Endothelial cell of umbilical vein (primary cell): ENCODE results near the gene ZMIZ1. TPM values are rescaled to one million over a fixed set of nuclear protein-coding genes. Genes with fewer than 3 reads are reported as not detected.

Source experiments
- BruUV-seq: library from RNA; stranded (reverse); fragments of 400-500 nt; replicated peaks from 2 replicates; lab custom pipeline; 2021; lab: Mats Ljungman, UMichigan
- CTCF ChIA-PET: fragments of 300-600, 350-600 bp; sonication (Branson Sonifier 250); formaldehyde crosslinking; loops from one replicate; lab custom pipeline; 2021; ENCODE audit warnings: antibody characterized with exemption, inconsistent platforms; lab: Charles Lee
- POLR2A ChIA-PET: fragments of 300-600, 350-600 bp; sonication (Branson Sonifier 250); formaldehyde crosslinking; loops from one replicate; lab custom pipeline; 2021; ENCODE audit warnings: antibody characterized with exemption, inconsistent platforms; lab: Charles Lee
- DNase-seq: peaks from one replicate; pipeline ENCODE4 v3.0.0-alpha.2; 2011; ENCODE audit warnings: low read depth, low spot score
- FAIRE-seq: peaks from 2 replicates; lab custom pipeline; 2011; peaks lifted over from hg19 to GRCh38; lab: Jason Lieb, UNC
- H2AFZ ChIP-seq: 2 replicates; pipeline ENCODE4 v1.6.0; 2012; ENCODE audit warnings: low read depth, low read length, control low read depth, inconsistent platforms
- H3K27ac ChIP-seq: 2 replicates; pipeline ENCODE4 v1.5.1; 2011; ENCODE audit warnings: low read depth, mild to moderate bottlenecking, control low read depth, low read length, moderate library complexity; ENCODE audit not compliant: insufficient read depth
- H3K27me3 ChIP-seq, 2 experiments: 2 replicates each; pipeline versions ENCODE4 v1.6.0 to v1.6.1; 2011; ENCODE audit warnings: low read length in 2 of 2, mixed read lengths in 1 of 2; ENCODE audit not compliant: control insufficient read depth in 2 of 2, insufficient read depth in 2 of 2
- H3K36me3 ChIP-seq, 2 experiments: 2 replicates in 1 of 2; 3 replicates in 1 of 2; pipeline ENCODE4 v1.5.1; 2011; ENCODE audit warnings: low read length in 2 of 2, mild to moderate bottlenecking in 1 of 2, moderate library complexity in 1 of 2; ENCODE audit not compliant: control insufficient read depth in 2 of 2, insufficient read depth in 2 of 2; ENCODE audit errors: extremely low read depth in 1 of 2
- H3K4me1 ChIP-seq: 3 replicates; pipeline ENCODE4 v1.5.1; 2011; ENCODE audit warnings: mild to moderate bottlenecking, low read length; ENCODE audit not compliant: control insufficient read depth, insufficient read depth; ENCODE audit errors: extremely low read depth
- H3K4me2 ChIP-seq: 2 replicates; pipeline ENCODE4 v1.6.1; 2011; ENCODE audit warnings: low read length, control low read depth, mixed read lengths; ENCODE audit not compliant: insufficient read depth
- H3K4me3 ChIP-seq, 3 experiments: fragments of 200-600 bp in 1 of 3; sonication (generic), shearing (Covaris generic) in 1 of 3; replicated peaks in 1 of 3; 2 replicates each; pipeline ENCODE4 v1.5.1; 2011 to 2016; ENCODE audit warnings: control low read depth in 3 of 3, low read length in 3 of 3, mild to moderate bottlenecking in 2 of 3, inconsistent platforms in 1 of 3, low read depth in 1 of 3, moderate library complexity in 1 of 3; ENCODE audit not compliant: insufficient read depth in 1 of 3
- H3K79me2 ChIP-seq: 2 replicates; pipeline ENCODE4 v1.6.0; 2012; ENCODE audit warnings: low read length, inconsistent platforms; ENCODE audit not compliant: control insufficient read depth, insufficient read depth
- H3K9ac ChIP-seq: replicated peaks from 2 replicates; pipeline ENCODE3; 2011; ENCODE audit warnings: low read length, control low read depth; ENCODE audit not compliant: insufficient read depth; ENCODE audit errors: extremely low read depth
- H3K9me1 ChIP-seq: replicated peaks from 3 replicates; pipeline ENCODE4 v1.6.0; 2011; ENCODE audit warnings: mild to moderate bottlenecking, low read length; ENCODE audit not compliant: control insufficient read depth, insufficient read depth; ENCODE audit errors: extremely low read depth
- H3K9me3 ChIP-seq: replicated peaks from 2 replicates; pipeline ENCODE4 v1.5.1; 2012; ENCODE audit warnings: low read length, inconsistent platforms; ENCODE audit not compliant: control insufficient read depth, insufficient read depth
- H4K20me1 ChIP-seq: replicated peaks from 2 replicates; pipeline ENCODE3; 2011; ENCODE audit warnings: mild to moderate bottlenecking, low read length; ENCODE audit not compliant: control insufficient read depth, insufficient read depth; ENCODE audit errors: extremely low read depth
- CTCF ChIP-seq, 2 donors: IDR thresholded peaks; 1 replicate in 1 of 2; 2 replicates in 1 of 2; pipeline ENCODE4 v1.5.1; 2011; ENCODE audit warnings: low read length in 2 of 2, mild to moderate bottlenecking in 2 of 2, moderate library complexity in 2 of 2, control low read depth in 1 of 2, inconsistent platforms in 1 of 2, low read depth in 1 of 2; ENCODE audit not compliant: insufficient read depth in 1 of 2; ENCODE audit errors: extremely low read depth in 1 of 2
- EZH2 ChIP-seq: IDR thresholded peaks from 2 replicates; pipeline ENCODE4 v1.6.1; 2012; ENCODE audit warnings: borderline replicate concordance, low read depth, mild to moderate bottlenecking, moderate library complexity, low read length, inconsistent platforms; ENCODE audit not compliant: severe bottlenecking
- FOS ChIP-seq: IDR thresholded peaks from 2 replicates; pipeline ENCODE4 v1.6.1; 2011; ENCODE audit warnings: mild to moderate bottlenecking, low read length, moderate library complexity, borderline replicate concordance; ENCODE audit not compliant: insufficient read depth
- GATA2 ChIP-seq: IDR thresholded peaks from 2 replicates; pipeline ENCODE4 v1.7.0; 2011; ENCODE audit warnings: low read depth, mild to moderate bottlenecking, moderate library complexity, mixed read lengths, low read length; ENCODE audit not compliant: insufficient read length, insufficient read depth
- JUN ChIP-seq: IDR thresholded peaks from 2 replicates; pipeline ENCODE4 v1.6.1; 2011; ENCODE audit warnings: borderline replicate concordance, low read depth; ENCODE audit not compliant: insufficient read length, insufficient read depth
- MAX ChIP-seq: IDR thresholded peaks from 2 replicates; pipeline ENCODE4 v1.6.1; 2011; ENCODE audit not compliant: insufficient read depth, insufficient read length
- MYC ChIP-seq: IDR thresholded peaks from one replicate; pipeline ENCODE4 v1.6.1; 2011; ENCODE audit warnings: mild to moderate bottlenecking, low read depth, low read length
- POLR2A ChIP-seq: IDR thresholded peaks from 2 replicates; pipeline ENCODE4 v1.6.1; 2012; ENCODE audit warnings: low read depth, mild to moderate bottlenecking, control low read depth, low read length
- POLR2AphosphoS5 ChIP-seq: IDR thresholded peaks from 2 replicates; pipeline ENCODE4 v1.6.1; 2012; ENCODE audit warnings: low read depth, mild to moderate bottlenecking, control low read depth, low read length, moderate library complexity; ENCODE audit not compliant: insufficient read depth
- dilution Hi-C: fragments of 300-500 bp; cut with MboI; formaldehyde crosslinking; loops from one replicate; pipeline ENCODE4 v1.15.0; 2019; ENCODE audit warnings: low sequenced_read_pairs; ENCODE audit not compliant: extremely low pct_ligation_motif_present
- intact Hi-C: fragments of 100-400 bp; cut with micrococcal nuclease; formaldehyde crosslinking; loops from one replicate; pipeline ENCODE4 v1.10.0; 2022
- polyA plus RNA-seq, 4 experiments: library from polyadenylated mRNA; depleted of rRNA in 3 of 4; stranded (reverse) in 3 of 4; unstranded in 1 of 4; fragments of >200 nt; gene quantifications; 2 replicates each; pipeline versions ENCODE4 v1.2.1 to v1.2.3, GENCODE V29; 2011 to 2012; ENCODE audit warnings: missing spikeins in 1 of 4
- total RNA-seq: library from RNA; stranded (reverse); gene quantifications from 2 replicates; pipeline ENCODE4 v1.2.3, GENCODE V29; 2021

Gene ZMIZ1
- total and polyA plus RNA-seq, 2 donors (not counting 3 experiments of a cell fraction or from before 2014, with no cell fraction given): 12.5 to 46.7 TPM

- Histone ChIP-seq H3K4me2 (no peak overlapping the region), H3K36me3 (no peaks in the 10 kb centered on the region), H3K4me1 (peaks cover 15% of the 10 kb centered on the region), H3K27ac (no peak overlapping the region), H3K4me3 (no peak overlapping the region), H3K9me1 (no peaks in the 10 kb centered on the region), H2AFZ (no peak overlapping the region), H3K9me3 (no peaks in the 10 kb centered on the region), H3K9ac (no peak overlapping the region), H4K20me1 (peaks cover 4% of the 10 kb centered on the region), H3K27me3 (no peaks in the 10 kb centered on the region), H3K79me2 (peaks cover 76% of the 10 kb centered on the region)
- DNase-seq: no peak
- dilution Hi-C loops (loop anchor here (5.0 kb wide), 1 partner anchor 67 kb away; no protein-coding TSS in a partner anchor), intact Hi-C loops (no loop called here)
- ChIA-PET POLR2A (interaction anchor here (1.1 kb wide), 1 partner anchor 11 kb away, joined by 5 read pairs; no protein-coding TSS in a partner anchor), CTCF (interaction anchor here (1.0 to 3.4 kb wide), 4 partner anchors 9 to 90 kb away, joined by 3 to 13 read pairs (median 4); no protein-coding TSS in a partner anchor)
- TF ChIP-seq MYC (no peak), JUN (no peak), MAX (no peak), EZH2 (no peak), CTCF (IDR thresholded peaks at IDR 0.05; ENCODE audit: extremely low read depth in 1 of 2, insufficient read depth in 1 of 2, low read depth in 1 of 2, low read length in 2 of 2) (no peak), POLR2AphosphoS5 (no peak), POLR2A (no peak), GATA2 (no peak), FOS (no peak)
- no peak for FAIRE-seq
- BruUV-seq: no TSS peak
Observed at GRCh38 chr10:79105150-79105739, 36.5 kb downstream of the ZMIZ1 start.
